Loucy (cell line): ENCODE measurements around the gene PPDPF.

ENCODE experiments used
- H2AFZ ChIP-seq: fragments of 200-600 bp; sonication (generic); 2 replicates; pipeline ENCODE4 v1.6.0; 2016; ENCODE audit warnings: antibody characterized with exemption, mild to moderate bottlenecking, low read length, moderate library complexity
- H3F3A ChIP-seq: fragments of 200-600 bp; 2 replicates; pipeline ENCODE4 v1.6.0; 2016; ENCODE audit warnings: antibody characterized with exemption, low read depth, mild to moderate bottlenecking
- H3K27me3 ChIP-seq: fragments of 200-600 bp; sonication (generic); 2 replicates; pipeline ENCODE4 v1.6.1; 2014; ENCODE audit warnings: low read length, mild to moderate bottlenecking; ENCODE audit not compliant: insufficient read depth, poor library complexity, severe bottlenecking
- H3K36me3 ChIP-seq: fragments of 200-600 bp; sonication (generic); 2 replicates; pipeline ENCODE4 v1.6.1; 2016; ENCODE audit warnings: low read length; ENCODE audit not compliant: insufficient read depth
- H3K4me1 ChIP-seq: fragments of 200-600 bp; sonication (generic); 2 replicates; pipeline ENCODE4 v1.5.1; 2014; ENCODE audit warnings: low read length, mild to moderate bottlenecking; ENCODE audit not compliant: insufficient read depth, poor library complexity, severe bottlenecking
- H3K4me2 ChIP-seq: fragments of 200-600 bp; sonication (generic); 2 replicates; pipeline ENCODE4 v1.6.0; 2014; ENCODE audit warnings: antibody characterized with exemption, low read length, low read depth, mild to moderate bottlenecking; ENCODE audit not compliant: poor library complexity, severe bottlenecking
- H3K4me3 ChIP-seq: fragments of 200-600 bp; sonication (generic); 2 replicates; pipeline ENCODE4 v1.5.1; 2014; ENCODE audit warnings: low read length, mild to moderate bottlenecking, mixed read lengths; ENCODE audit not compliant: poor library complexity, severe bottlenecking
- H3K79me2 ChIP-seq: fragments of 200-600 bp; sonication (generic); 2 replicates; pipeline ENCODE4 v1.6.1; 2014; ENCODE audit warnings: low read length; ENCODE audit not compliant: insufficient read depth
- H3K9ac ChIP-seq: fragments of 200-600 bp; sonication (generic); 2 replicates; pipeline ENCODE4 v1.6.0; 2014; ENCODE audit warnings: mild to moderate bottlenecking, low read depth, low read length, moderate library complexity; ENCODE audit not compliant: poor library complexity, severe bottlenecking
- H3K9me2 ChIP-seq: fragments of 200-600 bp; sonication (generic); replicated peaks from 2 replicates; pipeline ENCODE4 v1.6.1; 2016; ENCODE audit warnings: low read depth, low read length, mixed read lengths
- H3K9me3 ChIP-seq: fragments of 200-600 bp; sonication (generic); 2 replicates; pipeline ENCODE4 v1.6.1; 2014; ENCODE audit warnings: mild to moderate bottlenecking, antibody characterized with exemption, low read length, low read depth; ENCODE audit not compliant: insufficient read depth
- H4K20me1 ChIP-seq: fragments of 200-600 bp; sonication (generic); 2 replicates; pipeline ENCODE4 v1.6.0; 2014; ENCODE audit warnings: antibody characterized with exemption, low read length, mild to moderate bottlenecking; ENCODE audit not compliant: insufficient read depth, poor library complexity, severe bottlenecking
- CTCF ChIP-seq: fragments of 200-600 bp; sonication (generic); conservative IDR thresholded peaks from 2 replicates; pipeline ENCODE4 v1.5.1; 2014; ENCODE audit warnings: mild to moderate bottlenecking, antibody characterized with exemption, low read length
- EZH2phosphoT487 ChIP-seq: fragments of 200-600 bp; IDR thresholded peaks from 2 replicates; pipeline ENCODE4 v1.6.1; 2018; ENCODE audit warnings: antibody characterized with exemption, mild to moderate bottlenecking, moderate library complexity, borderline replicate concordance

The PPDPF gene

GRCh38 chr20:63555661-63556381, 35.3 kb downstream of the PPDPF start:
- no peaks in the 10 kb centered on the region for H3K27me3 ChIP-seq
- no peaks in the 10 kb centered on the region for H3K9me3 ChIP-seq
- H3K4me3 ChIP-seq: no peak overlapping the region
- no peaks in the 10 kb centered on the region for H3K79me2 ChIP-seq
- H2AFZ ChIP-seq: no peak overlapping the region
- H3K9ac ChIP-seq: no peak overlapping the region
- no peaks in the 10 kb centered on the region for H4K20me1 ChIP-seq
- no peaks in the 10 kb centered on the region for H3K9me2 ChIP-seq
- peaks cover 24% of the 10 kb centered on the region for H3K4me1 ChIP-seq
- H3K4me2 ChIP-seq: no peak overlapping the region
- no peaks in the 10 kb centered on the region for H3K36me3 ChIP-seq
- TF ChIP-seq CTCF (no peak), EZH2phosphoT487 (no peak)
- no peaks in the 10 kb centered on the region for H3F3A ChIP-seq

GRCh38 chr20:63556873-63557478, 36.4 kb downstream of the PPDPF start:
- Histone ChIP-seq H3K27me3 (no peaks in the 10 kb centered on the region), H3K79me2 (no peaks in the 10 kb centered on the region), H3F3A (no peaks in the 10 kb centered on the region), H2AFZ (no peak overlapping the region), H4K20me1 (no peaks in the 10 kb centered on the region), H3K9ac (no peak overlapping the region), H3K9me3 (no peaks in the 10 kb centered on the region), H3K4me1 (peaks cover 19% of the 10 kb centered on the region), H3K9me2 (no peaks in the 10 kb centered on the region), H3K36me3 (no peaks in the 10 kb centered on the region), H3K4me2 (no peak overlapping the region), H3K4me3 (no peak overlapping the region)
- TF ChIP-seq CTCF (no peak), EZH2phosphoT487 (no peak)

GRCh38 chr20:63557481-63557891, 36.9 kb downstream of the PPDPF start:
- H2AFZ ChIP-seq: no peak overlapping the region
- TF ChIP-seq CTCF: no peak
- TF ChIP-seq EZH2phosphoT487: no peak

More at GRCh38 chr20:63557481-63557891, 36.9 kb downstream of the PPDPF start:
- Histone ChIP-seq H4K20me1 (no peaks in the 10 kb centered on the region), H3K4me2 (no peak overlapping the region), H3K79me2 (no peaks in the 10 kb centered on the region), H3K4me3 (no peak overlapping the region), H3K9me3 (no peaks in the 10 kb centered on the region), H3K9me2 (no peaks in the 10 kb centered on the region), H3K4me1 (peaks cover 14% of the 10 kb centered on the region), H3F3A (no peaks in the 10 kb centered on the region), H3K27me3 (no peaks in the 10 kb centered on the region), H3K9ac (no peak overlapping the region), H3K36me3 (no peaks in the 10 kb centered on the region)
